ENCODE data around the gene ERCC1. TPM values are rescaled to one million over a fixed set of nuclear protein-coding genes. Genes with fewer than 3 reads are reported as not detected.

Gene ERCC1
- total RNA-seq, 1 experiment from 2014 or later = 103 TPM

DNA sequence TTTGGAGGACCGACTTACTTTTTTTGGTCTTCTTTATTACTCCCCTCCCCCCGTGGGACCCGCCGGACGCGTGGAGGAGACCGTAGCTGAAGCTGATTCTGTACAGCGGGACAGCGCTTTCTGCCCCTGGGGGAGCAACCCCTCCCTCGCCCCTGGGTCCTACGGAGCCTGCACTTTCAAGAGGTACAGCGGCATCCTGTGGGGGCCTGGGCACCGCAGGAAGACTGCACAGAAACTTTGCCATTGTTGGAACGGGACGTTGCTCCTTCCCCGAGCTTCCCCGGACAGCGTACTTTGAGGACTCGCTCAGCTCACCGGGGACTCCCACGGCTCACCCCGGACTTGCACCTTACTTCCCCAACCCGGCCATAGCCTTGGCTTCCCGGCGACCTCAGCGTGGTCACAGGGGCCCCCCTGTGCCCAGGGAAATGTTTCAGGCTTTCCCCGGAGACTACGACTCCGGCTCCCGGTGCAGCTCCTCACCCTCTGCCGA is 44.5 kb upstream of the ERCC1 start:
- TF ChIP-seq POLR2AphosphoS5 (IDR thresholded peaks at IDR 0.05; ENCODE audit: low read depth, low read length) (no peak), JUND (IDR thresholded peaks at IDR 0.05) (no peak), EGR1 (IDR thresholded peaks at IDR 0.05; ENCODE audit: low read depth) (no peak), RAD21 (IDR thresholded peaks at IDR 0.05; ENCODE audit: low read depth) (no peak), EZH2 (IDR thresholded peaks at IDR 0.05) (no peak), SRF (IDR thresholded peaks at IDR 0.05; ENCODE audit: low read depth) (no peak), FOSL1 (IDR thresholded peaks at IDR 0.05; ENCODE audit: low read depth) (no peak), YY1 (IDR thresholded peaks at IDR 0.05; ENCODE audit: extremely low read depth, insufficient replicate concordance, low read depth, low read length) (no peak)
- TF ChIP-seq, protein P1, sequence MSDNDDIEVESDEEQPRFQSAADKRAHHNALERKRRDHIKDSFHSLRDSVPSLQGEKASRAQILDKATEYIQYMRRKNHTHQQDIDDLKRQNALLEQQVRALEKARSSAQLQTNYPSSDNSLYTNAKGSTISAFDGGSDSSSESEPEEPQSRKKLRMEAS (IDR thresholded peaks at IDR 0.05) = no peak
- no peaks in the 10 kb centered on the region for H3K9me3 ChIP-seq (ENCODE audit: control insufficient read depth in 1 of 2, insufficient read depth in 1 of 2, low read depth in 1 of 2, low read length in 2 of 2)
- intact Hi-C loops (cut with micrococcal nuclease) = loop anchor here (1.0 kb wide), 1 partner anchor 13 kb away; no protein-coding TSS in a partner anchor
- H3K79me2 ChIP-seq (ENCODE audit: insufficient read depth, low read length) = peaks cover 23% of the 10 kb centered on the region; the same call in 1 of the 2 replicates
- CTCF ChIA-PET = interaction anchor here (1.0 to 4.7 kb wide), 8 partner anchors 10 to 174 kb away, joined by 3 to 56 read pairs (median 4); no protein-coding TSS in a partner anchor
- peak; percentile 2; the same call in 1 of the 2 replicates for ATAC-seq
- H3K9ac ChIP-seq (ENCODE audit: low read length) = peak overlapping the region; percentile 99
- TSS peak; percentile 90 for BruUV-seq (replicated peaks)
- no peaks in the 10 kb centered on the region; a peak in 1 of 4 replicates for H3K36me3 ChIP-seq (ENCODE audit: control insufficient read depth in 1 of 2, insufficient read depth in 2 of 2, low read length in 2 of 2)
- H3K4me1 ChIP-seq (ENCODE audit: control insufficient read depth in 1 of 2, insufficient read depth in 2 of 2, low read length in 2 of 2) = peaks cover 4 to 43% of the 10 kb centered on the region in 2 experiments
- no peaks in the 10 kb centered on the region for H3K27me3 ChIP-seq (ENCODE audit: insufficient read depth, low read length)
- DNase-seq (ENCODE audit: low read depth, low spot score) = no peak
- H3K9me2 ChIP-seq (ENCODE audit: insufficient read depth) = no peaks in the 10 kb centered on the region
- H3K4me3 ChIP-seq (replicated peaks in 1 of 2; ENCODE audit: low read depth in 1 of 2, low read length in 2 of 2) = peak overlapping the region; percentile 74 to 97
- H3K4me2 ChIP-seq (ENCODE audit: low read length) = peak overlapping the region; percentile 100
- no peak overlapping the region for H2AFZ ChIP-seq (ENCODE audit: low read depth, low read length, poor library complexity, severe bottlenecking)
- no peaks in the 10 kb centered on the region; the same call in 1 of the 2 replicates for H4K20me1 ChIP-seq (ENCODE audit: insufficient read depth)
- POLR2A ChIA-PET = interaction anchor here (0.8 to 5.4 kb wide), 25 partner anchors 10 to 209 kb away, joined by 3 to 72 read pairs (median 4); partner anchors contain the start of genes GIPR and PPP1R13L
- peak overlapping the region; percentile 78 for H3K27ac ChIP-seq (ENCODE audit: low read depth, low read length)
- RAD21 ChIA-PET (ENCODE audit: low non-redundant PET in 1 of 2, low total read pairs in 2 of 2, uncharacterized antibody in 2 of 2, unreplicated experiment in 2 of 2) = interaction anchor here (0.7 to 2.0 kb wide), 4 partner anchors 11 to 29 kb away, joined by 3 to 8 read pairs (median 4); no protein-coding TSS in a partner anchor
